Natural killer cell (primary cell): ENCODE results near the gene HELZ2. TPM values are rescaled to one million over a fixed set of nuclear protein-coding genes. Genes with fewer than 3 reads are reported as not detected.
A peak's percentile ranks its signal among the peaks of the same experiment; 100 is the strongest.

Experiments used
- ATAC-seq, 3 donors: fragments of 150-1000 bp in 2 of 3; fragments of 200-7000 bp in 1 of 3; cut with Tn5 transposase; 1 replicate in 1 of 3; 2 replicates in 2 of 3; pipeline ENCODE4 v1.10.0; 2021; ENCODE audit warnings: mild to moderate bottlenecking in 2 of 3, moderate library complexity in 2 of 3
- DNase-seq, 2 donors: peaks; one replicate each; pipeline versions ENCODE4 v3.0.0 to v3.0.0-alpha.2; 2013 to 2021; ENCODE audit warnings: mixed read lengths in 1 of 2
- H3K27ac ChIP-seq: one replicate; pipeline ENCODE4 v1.5.1; 2013; ENCODE audit warnings: mild to moderate bottlenecking, low read length
- H3K27me3 ChIP-seq: one replicate; pipeline ENCODE4 v1.6.1; 2013; ENCODE audit warnings: low read length; ENCODE audit not compliant: control insufficient read depth, insufficient read depth
- H3K36me3 ChIP-seq: one replicate; pipeline ENCODE4 v1.6.1; 2013; ENCODE audit warnings: low read length; ENCODE audit not compliant: control insufficient read depth, insufficient read depth
- H3K4me1 ChIP-seq: one replicate; pipeline ENCODE4 v1.6.1; 2013; ENCODE audit warnings: low read length; ENCODE audit not compliant: control insufficient read depth, insufficient read depth
- H3K4me3 ChIP-seq: one replicate; pipeline ENCODE4 v1.5.1; 2013; ENCODE audit warnings: low read length
- H3K9me3 ChIP-seq: one replicate; pipeline ENCODE4 v1.6.1; 2013; ENCODE audit warnings: low read length; ENCODE audit not compliant: control insufficient read depth, insufficient read depth
- H3K27ac Mint-ChIP-seq, 2 donors: one replicate each; pipeline ENCODE4 v1.8.0; 2022; ENCODE audit warnings: mild to moderate bottlenecking in 2 of 2, mixed read lengths in 2 of 2, moderate library complexity in 1 of 2
- H3K27me3 Mint-ChIP-seq, 2 donors: one replicate each; pipeline ENCODE4 v1.8.0; 2022; ENCODE audit warnings: low read depth in 2 of 2, mixed read lengths in 2 of 2
- H3K36me3 Mint-ChIP-seq: one replicate; pipeline ENCODE4 v1.8.0; 2022; ENCODE audit warnings: mixed read lengths
- H3K4me1 Mint-ChIP-seq, 2 donors: one replicate each; pipeline ENCODE4 v1.8.0; 2022; ENCODE audit warnings: mixed read lengths in 2 of 2
- H3K4me3 Mint-ChIP-seq: one replicate; pipeline ENCODE4 v1.8.0; 2022; ENCODE audit warnings: mild to moderate bottlenecking, moderate library complexity, mixed read lengths
- H3K9me3 Mint-ChIP-seq, 2 donors: one replicate each; pipeline ENCODE4 v1.8.0; 2022; ENCODE audit warnings: mixed read lengths in 2 of 2
- CTCF ChIP-seq: fragments of 200-600 bp; IDR thresholded peaks from one replicate; pipeline ENCODE4 v1.8.0; 2022; ENCODE audit warnings: antibody characterized with exemption
- WGBS: methylation state at CpG from one replicate; pipeline ENCODE4 v1.1.7; 2013; ENCODE audit warnings: missing lambda C conversion rate; ENCODE audit not compliant: insufficient coverage; 5-methylcytosine and 5-hydroxymethylcytosine counted together
- intact Hi-C: fragments of 100-400 bp; cut with micrococcal nuclease; formaldehyde crosslinking; loops from one replicate; pipeline ENCODE4 v1.14.2; 2022
- total RNA-seq, 4 donors: library from RNA; stranded (reverse); fragments of 120-200 nt in 1 of 4; gene quantifications; one replicate each; pipeline versions ENCODE4 v1.2.3 to v1.2.4, GENCODE V29; 2013 to 2022

Gene HELZ2
- total RNA-seq, 3 donors from 2014 or later (not counting 1 experiment from before 2014, with no cell fraction given) = 85.2 to 90.7 (median 89.4) TPM

DNA sequence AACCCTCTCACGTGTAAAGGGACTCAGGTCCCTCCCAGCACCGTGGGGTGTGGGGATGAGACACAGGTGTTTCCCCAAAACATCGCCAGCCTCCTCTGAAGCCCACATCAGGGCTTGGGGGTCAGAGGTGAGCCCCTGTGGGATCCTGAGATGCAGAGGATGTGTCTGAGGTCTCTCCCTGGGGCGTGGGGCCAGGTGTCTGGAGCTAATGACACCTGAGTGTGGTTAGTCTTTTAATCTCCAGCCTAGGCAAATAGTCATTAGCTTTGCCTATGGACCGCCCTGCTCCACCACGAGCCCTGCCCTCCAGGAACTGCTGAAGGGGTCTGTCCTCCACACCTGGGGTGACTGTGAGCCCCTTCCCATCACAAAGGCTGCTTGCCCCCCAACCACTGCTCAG lies 28.2 kb downstream of the HELZ2 start:
- Mint-ChIP-seq H3K4me3 (no peak overlapping the region), H3K4me1 (peaks cover 0 to 5% of the 10 kb centered on the region in 2 donors), H3K9me3 (no peaks in the 10 kb centered on the region), H3K36me3 (no peaks in the 10 kb centered on the region), H3K27me3 (peaks cover 0 to 6% of the 10 kb centered on the region in 2 donors), H3K27ac (no peak overlapping the region)
- TF ChIP-seq CTCF = no peak
- 39% methylated on average over 6 of the region's 6 CpGs for WGBS
- ATAC-seq (no peak), DNase-seq (peak in 1 of 2 donors; percentile 36)
- Histone ChIP-seq H3K9me3 (no peaks in the 10 kb centered on the region), H3K4me1 (peaks cover 19% of the 10 kb centered on the region), H3K27me3 (no peaks in the 10 kb centered on the region), H3K36me3 (no peaks in the 10 kb centered on the region), H3K27ac (no peak overlapping the region), H3K4me3 (no peak overlapping the region)
- intact Hi-C loops = no loop called here

DNA sequence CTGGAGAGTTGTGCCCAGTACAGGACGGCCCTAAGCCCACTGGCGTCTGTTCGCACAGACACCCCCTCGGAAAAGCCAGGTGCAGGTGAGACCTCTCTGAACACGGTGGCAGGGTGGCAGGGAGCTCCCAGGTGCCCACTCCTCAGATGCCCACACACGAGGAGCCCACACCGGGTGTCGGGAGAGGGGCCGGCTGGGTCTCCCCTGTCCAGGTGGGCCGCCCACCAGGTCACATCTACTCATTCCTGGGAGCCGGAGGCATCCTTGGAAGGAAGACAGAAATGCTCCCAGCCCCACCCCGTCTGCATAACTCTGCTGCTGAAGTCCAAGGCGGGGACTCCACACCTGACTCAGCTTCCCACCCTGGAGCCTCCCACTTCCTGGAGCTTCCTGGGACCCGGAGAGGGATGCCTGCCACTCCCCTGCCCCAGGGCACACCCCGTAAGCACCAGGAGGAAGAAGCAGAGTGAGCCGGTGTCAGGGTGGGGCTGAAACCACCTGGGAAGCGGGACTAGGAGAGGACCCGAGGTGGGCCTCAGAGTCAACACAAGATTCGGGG lies 29.0 kb downstream of the HELZ2 start:
- 83% methylated on average over 19 of the region's 19 CpGs for WGBS
- no peak overlapping the region for H3K27ac Mint-ChIP-seq

GRCh38 chr20:63544241-63544957 lies 29.6 kb downstream of the HELZ2 start:
- intact Hi-C loops = no loop called here
- TF ChIP-seq CTCF = no peak
- peaks cover 19% of the 10 kb centered on the region for H3K4me1 ChIP-seq
- H3K4me3 Mint-ChIP-seq = no peak overlapping the region
- no peak overlapping the region for H3K4me3 ChIP-seq
- peaks cover 0 to 2% of the 10 kb centered on the region in 2 donors for H3K4me1 Mint-ChIP-seq
- no peaks in the 10 kb centered on the region for H3K36me3 ChIP-seq
- H3K27ac ChIP-seq = no peak overlapping the region
- no peaks in the 10 kb centered on the region for H3K9me3 ChIP-seq
- ATAC-seq (no peak), DNase-seq (no peak)
- H3K27me3 ChIP-seq = no peaks in the 10 kb centered on the region
- H3K9me3 Mint-ChIP-seq = no peaks in the 10 kb centered on the region
- H3K27ac Mint-ChIP-seq = no peak overlapping the region
- H3K36me3 Mint-ChIP-seq = no peaks in the 10 kb centered on the region
- WGBS = 86% methylated on average over 27 of the region's 27 CpGs
- H3K27me3 Mint-ChIP-seq = peaks cover 0 to 3% of the 10 kb centered on the region in 2 donors

More for the DNA sequence above, 29.0 kb downstream of the HELZ2 start:
- Mint-ChIP-seq H3K36me3 (no peaks in the 10 kb centered on the region), H3K9me3 (no peaks in the 10 kb centered on the region), H3K4me3 (no peak overlapping the region), H3K27me3 (peaks cover 0 to 6% of the 10 kb centered on the region in 2 donors), H3K4me1 (peaks cover 0 to 5% of the 10 kb centered on the region in 2 donors)
- H3K4me3 ChIP-seq = no peak overlapping the region
- no peaks in the 10 kb centered on the region for H3K27me3 ChIP-seq
- intact Hi-C loops = no loop called here
- TF ChIP-seq CTCF = no peak
- H3K4me1 ChIP-seq = peaks cover 19% of the 10 kb centered on the region
- DNase-seq (no peak), ATAC-seq (no peak)
- H3K27ac ChIP-seq = no peak overlapping the region
- no peaks in the 10 kb centered on the region for H3K36me3 ChIP-seq
- no peaks in the 10 kb centered on the region for H3K9me3 ChIP-seq
